Peyer's patch (tissue), 4 donors: ENCODE measurements around the gene EFEMP2. TPM values are rescaled to one million over a fixed set of nuclear protein-coding genes. Genes with fewer than 3 reads are reported as not detected.
A peak's percentile ranks its signal among the peaks of the same experiment; 100 is the strongest.
"Not testable (repeated sequence)": the region's sequence is repeated elsewhere in the genome, so short reads cannot be mapped to it uniquely, and the experiment has no call there.

ENCODE experiments used
- DNase-seq, 3 donors: peaks; one replicate each; pipeline ENCODE4 v3.0.0-alpha.2; 2017 to 2019
- H3K27ac ChIP-seq, 4 donors: fragments of 200-600 bp; sonication (generic); one replicate each; pipeline ENCODE4 v1.5.1; 2016 to 2019
- H3K27me3 ChIP-seq, 2 donors: fragments of 200-600 bp; sonication (generic); one replicate each; pipeline ENCODE4 v1.5.1; 2019
- H3K36me3 ChIP-seq, 3 donors: fragments of 200-600 bp; sonication (generic); one replicate each; pipeline ENCODE4 v1.5.1; 2016 to 2019
- H3K4me1 ChIP-seq, 4 donors: fragments of 200-600 bp; sonication (generic); one replicate each; pipeline ENCODE4 v1.5.1; 2016 to 2019
- H3K4me3 ChIP-seq, 4 donors: fragments of 200-600 bp; sonication (generic); 1 replicate in 3 of 4; 2 replicates in 1 of 4; pipeline ENCODE4 v1.5.1; 2016 to 2019; ENCODE audit warnings: mild to moderate bottlenecking in 1 of 4
- H3K9me3 ChIP-seq, 4 donors: fragments of 200-600 bp; sonication (generic); one replicate each; pipeline ENCODE4 v1.5.1; 2016 to 2019; ENCODE audit warnings: mild to moderate bottlenecking in 1 of 4
- POLR2A ChIP-seq, 2 donors: fragments of 450-650 bp; IDR thresholded peaks; one replicate each; pipeline ENCODE4 v1.5.1; 2017; ENCODE audit warnings: antibody characterized with exemption in 2 of 2, mild to moderate bottlenecking in 2 of 2, moderate library complexity in 2 of 2
- total RNA-seq, 4 donors: library from RNA; depleted of rRNA; stranded (reverse); fragments of >200 nt; gene quantifications; one replicate each; pipeline ENCODE4 v1.1.0, GENCODE V29; 2016
- TF ChIP-seq, protein P1 (sequence below), 6 experiments: fragments of 450-650 bp in 4 of 6; fragments of 200-600 bp in 2 of 6; sonication (generic) in 1 of 6; IDR thresholded peaks; one replicate each; pipeline ENCODE4 v1.5.1; 2017 to 2019; ENCODE audit warnings: antibody characterized with exemption in 6 of 6, mild to moderate bottlenecking in 3 of 6, moderate library complexity in 1 of 6

EFEMP2 gene
- total RNA-seq, 4 donors from 2014 or later, result 4.4 to 75.1 (median 12.1) TPM

DNA sequence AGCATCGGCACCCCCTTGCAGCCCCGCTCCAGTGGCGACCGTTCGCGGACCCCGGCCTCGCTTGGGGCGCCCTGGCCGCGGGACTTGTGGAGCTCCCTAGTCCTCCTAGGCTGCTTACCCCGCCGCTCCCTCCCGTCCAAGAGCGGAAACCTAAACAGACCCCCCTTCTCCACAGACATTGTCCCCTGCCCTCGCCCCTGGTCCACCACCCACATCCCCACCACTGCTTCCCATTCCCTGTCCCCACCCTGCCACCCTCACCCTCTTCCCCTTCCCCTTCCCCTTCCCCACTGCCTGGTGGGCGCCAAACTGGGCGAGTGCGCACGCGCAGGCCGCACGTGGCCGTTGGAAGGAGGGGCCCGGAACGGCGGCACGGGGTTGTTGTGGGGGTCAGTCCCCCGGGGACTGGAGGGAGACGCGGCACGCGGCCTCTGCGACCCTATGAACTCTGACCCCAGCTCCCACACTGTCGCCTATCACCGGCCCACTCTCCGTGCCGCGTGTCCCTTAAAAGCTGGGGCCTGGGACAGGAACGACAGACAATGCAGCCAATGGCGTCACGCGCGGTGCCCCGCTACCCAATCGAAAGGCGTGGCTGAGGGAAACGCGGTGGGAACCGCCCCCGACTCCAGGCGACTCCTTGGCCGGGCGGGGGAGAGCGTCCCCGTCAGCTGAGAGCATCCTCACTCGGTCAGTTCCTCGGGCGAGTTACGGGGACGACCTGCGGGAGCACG is 39.1 kb downstream of the EFEMP2 start, which contains the start of gene SNX32:
Gene SNX32 (plus strand): TSS at position 667 of the 734 bp plus-strand sequence. CDS start 103 bp downstream, outside the sequence.
- no peaks in the 10 kb centered on the region for H3K9me3 ChIP-seq
- peak within 1 kb of the TSS; percentile 42 to 60 (median 58) for H3K4me3 ChIP-seq
- TF ChIP-seq POLR2A (IDR thresholded peaks at IDR 0.05), result no peak
- TF ChIP-seq, protein P1, sequence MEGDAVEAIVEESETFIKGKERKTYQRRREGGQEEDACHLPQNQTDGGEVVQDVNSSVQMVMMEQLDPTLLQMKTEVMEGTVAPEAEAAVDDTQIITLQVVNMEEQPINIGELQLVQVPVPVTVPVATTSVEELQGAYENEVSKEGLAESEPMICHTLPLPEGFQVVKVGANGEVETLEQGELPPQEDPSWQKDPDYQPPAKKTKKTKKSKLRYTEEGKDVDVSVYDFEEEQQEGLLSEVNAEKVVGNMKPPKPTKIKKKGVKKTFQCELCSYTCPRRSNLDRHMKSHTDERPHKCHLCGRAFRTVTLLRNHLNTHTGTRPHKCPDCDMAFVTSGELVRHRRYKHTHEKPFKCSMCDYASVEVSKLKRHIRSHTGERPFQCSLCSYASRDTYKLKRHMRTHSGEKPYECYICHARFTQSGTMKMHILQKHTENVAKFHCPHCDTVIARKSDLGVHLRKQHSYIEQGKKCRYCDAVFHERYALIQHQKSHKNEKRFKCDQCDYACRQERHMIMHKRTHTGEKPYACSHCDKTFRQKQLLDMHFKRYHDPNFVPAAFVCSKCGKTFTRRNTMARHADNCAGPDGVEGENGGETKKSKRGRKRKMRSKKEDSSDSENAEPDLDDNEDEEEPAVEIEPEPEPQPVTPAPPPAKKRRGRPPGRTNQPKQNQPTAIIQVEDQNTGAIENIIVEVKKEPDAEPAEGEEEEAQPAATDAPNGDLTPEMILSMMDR (IDR thresholded peaks at IDR 0.05), result no peak
- peak; percentile 93 to 98 (median 98) for DNase-seq
- no peaks in the 10 kb centered on the region for H3K36me3 ChIP-seq
- peaks cover 0 to 9% (median 3%) of the 10 kb centered on the region in 4 donors for H3K4me1 ChIP-seq
- H3K27me3 ChIP-seq, result no peaks in the 10 kb centered on the region
- peak within 1 kb of the TSS in 3 of 4 donors; percentile 16 to 72 (median 44) for H3K27ac ChIP-seq

DNA sequence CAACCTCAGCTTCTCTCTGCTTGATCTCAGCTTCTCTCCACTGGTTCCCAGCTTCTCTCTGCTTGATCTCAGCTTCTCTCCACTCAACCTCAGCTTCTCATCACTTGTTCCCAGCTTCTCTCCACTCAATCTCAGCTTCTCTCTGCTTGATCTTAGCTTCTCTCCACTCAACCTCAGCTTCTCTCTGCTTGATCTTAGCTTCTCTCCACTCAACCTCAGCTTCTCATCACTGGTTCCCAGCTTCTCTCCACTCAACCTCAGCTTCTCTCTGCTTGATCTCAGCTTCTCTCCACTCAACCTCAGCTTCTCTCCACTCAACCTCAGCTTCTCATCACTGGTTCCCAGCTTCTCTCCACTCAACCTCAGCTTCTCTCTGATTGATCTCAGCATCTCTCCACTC is 40.4 kb downstream of the EFEMP2 start:
- peaks cover 0 to 18% (median 3%) of the 10 kb centered on the region in 4 donors for H3K4me1 ChIP-seq
- H3K9me3 ChIP-seq, H3K27me3 ChIP-seq, H3K4me3 ChIP-seq, H3K36me3 ChIP-seq, DNase-seq, H3K27ac ChIP-seq: not testable (repeated sequence)

DNA sequence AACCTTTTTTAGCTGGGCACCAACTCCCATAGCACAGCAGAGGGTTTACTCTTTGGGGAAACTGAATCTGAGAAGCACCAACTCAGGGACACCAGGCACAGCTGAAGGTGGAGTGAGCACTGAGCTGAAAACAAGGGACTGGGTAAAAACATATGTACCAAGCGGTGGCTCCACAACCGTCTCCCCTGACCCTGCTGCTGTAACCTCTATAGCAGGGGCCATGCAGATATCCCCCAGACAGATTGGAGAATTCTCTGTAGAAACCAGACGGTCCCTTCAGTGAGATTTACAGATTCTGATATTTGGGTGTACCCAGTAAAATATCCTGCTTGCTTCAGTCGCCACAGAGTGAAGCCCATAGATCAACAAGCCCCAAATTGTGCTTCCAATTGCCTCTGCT is 43.1 kb downstream of the EFEMP2 start:
- Histone ChIP-seq H3K4me3 (no peak overlapping the region), H3K27ac (no peak overlapping the region), H3K36me3 (no peaks in the 10 kb centered on the region), H3K27me3 (no peaks in the 10 kb centered on the region), H3K4me1 (peaks cover 0 to 25% (median 3%) of the 10 kb centered on the region in 4 donors), H3K9me3 (no peaks in the 10 kb centered on the region)
- no peak for DNase-seq
- TF ChIP-seq POLR2A (IDR thresholded peaks at IDR 0.05), result no peak
- TF ChIP-seq, protein P1 (IDR thresholded peaks at IDR 0.05), result no peak

DNA sequence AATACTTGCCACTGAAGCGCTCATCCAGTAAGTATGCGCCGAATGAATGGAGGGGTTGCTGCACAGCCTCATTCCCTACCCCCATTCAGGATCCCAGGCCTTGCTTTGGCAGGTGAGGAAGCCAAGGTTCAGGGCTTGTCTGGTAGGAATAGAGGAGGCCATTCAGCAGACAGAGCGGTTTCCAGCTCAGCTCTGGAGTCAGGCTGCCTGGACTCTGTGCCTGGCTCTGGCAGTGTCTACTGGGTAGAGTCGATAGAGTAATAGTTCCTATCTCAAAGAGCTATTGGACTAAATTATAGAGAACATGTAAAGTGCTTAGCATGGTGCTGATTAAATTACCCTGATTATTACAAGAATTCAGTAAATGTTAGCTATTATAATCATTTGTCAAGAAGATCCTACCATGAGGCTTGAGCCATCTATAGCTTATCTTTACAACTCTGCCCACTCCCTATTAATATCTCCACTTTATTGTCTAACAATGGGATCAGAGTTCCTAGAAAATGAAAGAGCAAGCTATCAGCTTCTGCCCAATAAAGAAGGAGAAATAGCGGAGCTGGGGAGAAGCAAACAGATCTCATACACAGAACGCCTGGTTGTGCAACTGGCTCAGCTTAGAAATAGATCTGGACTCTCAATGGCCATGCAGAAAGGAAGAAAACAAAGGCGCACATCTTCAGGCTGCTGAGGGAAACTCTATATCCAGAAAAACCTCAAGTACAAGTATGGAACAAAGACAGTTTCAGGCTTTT is 45.4 kb downstream of the EFEMP2 start:
- no peaks in the 10 kb centered on the region for H3K36me3 ChIP-seq
- H3K27me3 ChIP-seq, result no peaks in the 10 kb centered on the region
- H3K27ac ChIP-seq, result peak overlapping the region in 3 of 4 donors; percentile 49 to 88 (median 75)
- H3K4me3 ChIP-seq, result peak overlapping the region in 2 of 4 donors; percentile 32 to 40
- H3K4me1 ChIP-seq, result peaks cover 0 to 32% (median 2%) of the 10 kb centered on the region in 4 donors
- no peaks in the 10 kb centered on the region for H3K9me3 ChIP-seq
- peak; percentile 53 to 74 for TF ChIP-seq POLR2A (IDR thresholded peaks at IDR 0.05)
- TF ChIP-seq, protein P1 (IDR thresholded peaks at IDR 0.05), result no peak
- peak in 2 of 3 donors; percentile 73 to 77 for DNase-seq

- H3K27me3 ChIP-seq, result no peaks in the 10 kb centered on the region
- DNase-seq, result peak in 1 of 3 donors; percentile 64
- no peaks in the 10 kb centered on the region for H3K36me3 ChIP-seq
- H3K9me3 ChIP-seq, result no peaks in the 10 kb centered on the region
- peaks cover 0 to 24% (median 3%) of the 10 kb centered on the region in 4 donors for H3K4me1 ChIP-seq
- peak overlapping the region in 1 of 4 donors; percentile 14 for H3K4me3 ChIP-seq
- peak overlapping the region in 3 of 4 donors; percentile 35 to 94 (median 88) for H3K27ac ChIP-seq
- TF ChIP-seq, protein P1 (IDR thresholded peaks at IDR 0.05), result peak in 2 of 6 experiments; percentile 14 to 16
- TF ChIP-seq POLR2A (IDR thresholded peaks at IDR 0.05), result no peak
These were observed 49.6 kb downstream of the EFEMP2 start for GRCh38 chr11:65822776-65823528.
